Body of pancreas (tissue), 4 donors: ENCODE data around the gene TTC7B. TPM values are rescaled to one million over a fixed set of nuclear protein-coding genes. Genes with fewer than 3 reads are reported as not detected.

ENCODE experiments used
- ATAC-seq: fragments of 150-250 bp; one replicate; pipeline ENCODE4 v1.9.1; 2016
- DNase-seq, 4 donors: peaks; one replicate each; pipeline ENCODE4 v3.0.0-alpha.2; 2019
- H3K27ac ChIP-seq, 4 donors: fragments of 200-600 bp; sonication (generic); 1 replicate in 3 of 4; 2 replicates in 1 of 4; pipeline versions ENCODE4 v1.5.1 to v1.6.1; 2016 to 2019; ENCODE audit warnings: mild to moderate bottlenecking in 1 of 4, mixed read lengths in 1 of 4, moderate library complexity in 1 of 4
- H3K27me3 ChIP-seq, 2 donors: fragments of 200-600 bp; sonication (generic); one replicate each; pipeline ENCODE4 v1.6.0; 2016; ENCODE audit warnings: mild to moderate bottlenecking in 1 of 2
- H3K36me3 ChIP-seq, 2 donors: fragments of 200-600 bp; sonication (generic); replicated peaks in 1 of 2; 2 replicates each; pipeline ENCODE4 v1.5.1; 2016; ENCODE audit warnings: low read depth in 2 of 2; ENCODE audit not compliant: insufficient read depth in 1 of 2
- H3K4me1 ChIP-seq: fragments of 200-600 bp; sonication (generic); one replicate; pipeline ENCODE4 v1.6.0; 2016
- H3K4me3 ChIP-seq, 2 donors: fragments of 200-600 bp; sonication (generic); 1 replicate in 1 of 2; 2 replicates in 1 of 2; pipeline ENCODE4 v1.5.1; 2016 to 2019
- H3K9me3 ChIP-seq, 3 donors: fragments of 200-600 bp; sonication (generic); 1 replicate in 2 of 3; 2 replicates in 1 of 3; pipeline ENCODE4 v1.5.1; 2016
- POLR2A ChIP-seq, 3 donors: fragments of 450-650 bp; IDR thresholded peaks; one replicate each; pipeline ENCODE4 v1.6.1; 2016; ENCODE audit warnings: antibody characterized with exemption in 3 of 3, mild to moderate bottlenecking in 2 of 3
- WGBS, 2 donors: methylation state at CpG; one replicate each; pipeline ENCODE4 v1.1.5; 2017; 5-methylcytosine and 5-hydroxymethylcytosine counted together
- intact Hi-C: fragments of 100-400 bp; cut with DNase I; formaldehyde crosslinking; loops from one replicate; pipeline ENCODE4 v1.15.1; 2023
- total RNA-seq, 2 donors: library from RNA; depleted of rRNA; stranded (reverse); fragments of >200 nt; gene quantifications; one replicate each; pipeline ENCODE4 v1.1.0, GENCODE V29; 2016
- TF ChIP-seq, protein P1 (sequence below), 7 experiments: fragments of 450-650 bp in 4 of 7; fragments of 200-600 bp in 3 of 7; sonication (generic) in 3 of 7; IDR thresholded peaks; one replicate each; pipeline ENCODE4 v1.5.1; 2016 to 2019; ENCODE audit warnings: antibody characterized with exemption in 7 of 7

Gene TTC7B
- total RNA-seq, 2 donors from 2014 or later, result 15.3 to 44.2 TPM

DNA sequence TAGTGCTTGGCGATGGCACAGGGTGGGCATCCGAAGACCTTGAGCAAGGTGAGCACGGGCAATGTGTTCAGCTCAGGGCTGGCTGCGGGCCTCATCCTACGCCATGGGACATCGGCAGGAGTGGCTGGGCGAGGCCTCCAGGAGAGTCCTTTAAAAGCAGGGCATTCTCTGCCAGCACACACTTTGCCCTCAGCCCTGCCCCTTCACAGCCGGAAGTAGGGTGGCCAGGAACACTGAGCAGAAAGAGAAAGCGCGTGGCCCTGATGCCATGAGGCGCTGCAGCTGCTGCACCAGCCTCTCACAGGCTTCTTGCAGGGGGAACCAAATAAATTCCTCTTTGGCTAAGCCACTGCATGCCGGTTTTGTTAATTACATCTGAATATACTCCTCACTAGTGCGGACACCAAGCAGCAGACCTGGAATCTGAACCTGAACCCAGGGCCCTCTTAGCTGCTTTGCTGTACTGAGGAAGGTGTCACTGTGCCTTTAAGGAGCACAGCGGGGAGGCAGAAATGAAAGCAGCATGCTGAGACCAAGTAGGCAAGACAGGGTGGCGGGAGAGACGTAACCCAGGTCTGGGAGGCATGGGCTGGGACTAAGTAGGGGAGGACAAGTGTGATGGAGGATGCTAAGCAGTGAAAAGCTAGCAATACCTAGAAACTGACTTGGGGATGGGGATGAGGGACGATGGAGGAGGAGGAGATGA lies 155.2 kb downstream of the TTC7B start:
- no peaks in the 10 kb centered on the region for H3K9me3 ChIP-seq
- H3K4me3 ChIP-seq, result no peak overlapping the region
- intact Hi-C loops, result no loop called here
- H3K27me3 ChIP-seq, result no peaks in the 10 kb centered on the region
- no peak overlapping the region for H3K27ac ChIP-seq
- ATAC-seq (no peak), DNase-seq (no peak)
- TF ChIP-seq POLR2A (IDR thresholded peaks at IDR 0.05), result no peak
- TF ChIP-seq, protein P1, sequence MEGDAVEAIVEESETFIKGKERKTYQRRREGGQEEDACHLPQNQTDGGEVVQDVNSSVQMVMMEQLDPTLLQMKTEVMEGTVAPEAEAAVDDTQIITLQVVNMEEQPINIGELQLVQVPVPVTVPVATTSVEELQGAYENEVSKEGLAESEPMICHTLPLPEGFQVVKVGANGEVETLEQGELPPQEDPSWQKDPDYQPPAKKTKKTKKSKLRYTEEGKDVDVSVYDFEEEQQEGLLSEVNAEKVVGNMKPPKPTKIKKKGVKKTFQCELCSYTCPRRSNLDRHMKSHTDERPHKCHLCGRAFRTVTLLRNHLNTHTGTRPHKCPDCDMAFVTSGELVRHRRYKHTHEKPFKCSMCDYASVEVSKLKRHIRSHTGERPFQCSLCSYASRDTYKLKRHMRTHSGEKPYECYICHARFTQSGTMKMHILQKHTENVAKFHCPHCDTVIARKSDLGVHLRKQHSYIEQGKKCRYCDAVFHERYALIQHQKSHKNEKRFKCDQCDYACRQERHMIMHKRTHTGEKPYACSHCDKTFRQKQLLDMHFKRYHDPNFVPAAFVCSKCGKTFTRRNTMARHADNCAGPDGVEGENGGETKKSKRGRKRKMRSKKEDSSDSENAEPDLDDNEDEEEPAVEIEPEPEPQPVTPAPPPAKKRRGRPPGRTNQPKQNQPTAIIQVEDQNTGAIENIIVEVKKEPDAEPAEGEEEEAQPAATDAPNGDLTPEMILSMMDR (IDR thresholded peaks at IDR 0.05), result no peak
- no peaks in the 10 kb centered on the region for H3K4me1 ChIP-seq
- H3K36me3 ChIP-seq, result no peaks in the 10 kb centered on the region
- 89 to 92% methylated on average over 14 to 17 of the region's 17 CpGs for WGBS, 2 donors

DNA sequence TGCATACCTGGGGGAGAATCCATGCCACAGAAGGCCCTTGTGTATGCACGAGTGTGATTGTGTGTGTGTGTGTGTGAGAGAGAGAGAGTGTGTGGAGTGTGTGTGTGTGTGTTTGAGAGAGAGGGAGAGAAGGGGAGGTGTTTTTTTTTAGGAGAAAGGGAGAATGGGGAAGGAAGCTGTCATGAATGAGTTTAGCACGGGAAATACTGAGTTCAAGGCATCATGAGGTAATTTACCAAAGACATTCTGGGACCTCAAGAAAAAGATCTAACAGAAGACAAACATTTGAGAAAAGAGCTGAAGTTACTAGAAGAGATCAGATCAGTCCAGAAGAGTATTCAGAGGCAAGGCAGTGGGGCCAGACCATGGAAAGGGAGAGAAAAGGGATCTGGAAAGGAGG lies 157.1 kb downstream of the TTC7B start:
- TF ChIP-seq, protein P1 (IDR thresholded peaks at IDR 0.05), result no peak
- no peak for TF ChIP-seq POLR2A (IDR thresholded peaks at IDR 0.05)
- DNase-seq (no peak), ATAC-seq (no peak)
- H3K4me1 ChIP-seq, result no peaks in the 10 kb centered on the region
- WGBS, 2 donors, result 59 to 62% methylated on average over 2 of the region's 2 CpGs
- no peaks in the 10 kb centered on the region for H3K9me3 ChIP-seq
- H3K4me3 ChIP-seq, result no peak overlapping the region
- intact Hi-C loops, result no loop called here
- no peak overlapping the region for H3K27ac ChIP-seq
- no peaks in the 10 kb centered on the region for H3K27me3 ChIP-seq
- H3K36me3 ChIP-seq, result no peaks in the 10 kb centered on the region

DNA sequence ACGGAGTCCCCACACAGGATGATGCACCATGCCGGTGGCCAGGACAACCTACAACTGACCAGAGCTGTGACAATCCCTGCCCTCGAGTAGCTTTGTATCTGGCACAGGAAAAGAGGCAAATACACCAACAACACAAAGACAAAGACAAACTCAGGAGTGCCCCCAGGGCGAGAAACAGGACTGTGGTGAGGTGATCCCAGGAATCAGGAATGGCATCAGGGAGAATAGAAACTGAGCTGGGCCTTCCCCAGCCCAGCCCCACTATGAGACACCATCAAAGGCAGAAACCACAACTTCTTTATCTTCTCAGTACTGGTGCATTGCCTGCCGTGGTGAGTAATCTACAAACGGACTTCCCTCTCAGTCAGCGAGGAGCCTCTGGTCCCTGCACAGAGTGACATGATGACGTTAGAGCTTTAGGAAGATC lies 157.7 kb downstream of the TTC7B start:
- H3K27ac ChIP-seq, result no peak overlapping the region
- no peaks in the 10 kb centered on the region for H3K4me1 ChIP-seq
- DNase-seq, result peak in 1 of 4 donors; percentile 21
- no peaks in the 10 kb centered on the region for H3K36me3 ChIP-seq
- ATAC-seq, result no peak
- intact Hi-C loops, result no loop called here
- 64 to 82% methylated on average over 7 to 8 of the region's 8 CpGs for WGBS, 2 donors
- TF ChIP-seq POLR2A (IDR thresholded peaks at IDR 0.05), result no peak
- TF ChIP-seq, protein P1 (IDR thresholded peaks at IDR 0.05), result no peak
- no peaks in the 10 kb centered on the region for H3K27me3 ChIP-seq
- H3K9me3 ChIP-seq, result no peaks in the 10 kb centered on the region
- no peak overlapping the region for H3K4me3 ChIP-seq

DNA sequence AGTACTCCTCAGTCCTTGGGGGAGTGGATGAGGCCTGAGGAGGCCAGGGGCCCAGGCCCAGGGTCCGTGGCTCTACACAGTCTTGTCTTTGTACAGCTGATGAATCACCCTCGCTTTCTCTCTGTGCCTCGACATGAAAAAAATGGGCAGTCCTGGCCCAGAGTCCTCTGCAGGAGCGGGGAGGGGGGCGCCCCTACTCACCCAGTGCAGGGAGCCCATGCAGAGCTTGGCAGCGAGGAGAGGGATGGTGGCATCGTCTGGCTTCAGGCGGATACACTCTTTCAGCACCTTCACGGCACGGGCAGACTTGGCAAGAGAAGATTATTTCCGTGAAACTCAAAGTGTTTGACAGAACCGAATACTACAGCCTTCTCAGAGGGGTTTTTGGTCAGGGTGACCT lies 159.3 kb downstream of the TTC7B start:
- Histone ChIP-seq H3K36me3 (no peaks in the 10 kb centered on the region), H3K9me3 (no peaks in the 10 kb centered on the region), H3K27me3 (no peaks in the 10 kb centered on the region), H3K4me1 (no peaks in the 10 kb centered on the region), H3K27ac (no peak overlapping the region), H3K4me3 (no peak overlapping the region)
- DNase-seq (no peak), ATAC-seq (no peak)
- 89 to 93% methylated on average over 11 to 12 of the region's 12 CpGs for WGBS, 2 donors
- intact Hi-C loops, result no loop called here
- TF ChIP-seq POLR2A (IDR thresholded peaks at IDR 0.05), result no peak
- TF ChIP-seq, protein P1 (IDR thresholded peaks at IDR 0.05), result no peak

DNA sequence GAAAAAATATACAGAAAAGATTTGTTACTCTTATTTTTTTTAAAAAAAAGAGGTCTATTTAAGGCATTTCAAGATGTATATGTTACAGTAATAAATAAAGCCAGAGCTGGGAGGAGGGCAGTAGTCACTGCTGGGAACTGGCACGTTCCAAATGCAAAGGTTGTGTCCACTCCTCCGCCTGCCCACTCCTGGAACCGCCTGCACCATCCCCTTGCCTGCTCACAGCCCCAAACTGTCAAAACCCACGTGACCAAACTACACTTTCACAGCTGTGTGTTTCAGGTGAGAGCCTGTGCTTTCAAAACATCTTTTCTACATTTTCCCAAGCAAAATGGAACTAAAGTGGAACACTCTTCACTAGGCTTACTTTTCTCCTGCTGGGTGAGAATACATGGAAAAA lies 160.4 kb downstream of the TTC7B start:
- 86 to 89% methylated on average over 4 of the region's 4 CpGs for WGBS, 2 donors
- no peak for DNase-seq
- no peaks in the 10 kb centered on the region for H3K4me1 ChIP-seq
- TF ChIP-seq, protein P1 (IDR thresholded peaks at IDR 0.05), result no peak
- no peak for TF ChIP-seq POLR2A (IDR thresholded peaks at IDR 0.05)
- no peaks in the 10 kb centered on the region for H3K27me3 ChIP-seq
- no peaks in the 10 kb centered on the region for H3K36me3 ChIP-seq
- intact Hi-C loops, result no loop called here
- no peak overlapping the region for H3K27ac ChIP-seq
- H3K9me3 ChIP-seq, result no peaks in the 10 kb centered on the region
- H3K4me3 ChIP-seq, result no peak overlapping the region
- ATAC-seq, result no peak
